ENCODE results near the gene UNC93B1.

The UNC93B1 gene

GRCh38 chr11:68003846-68004550, at the start of gene UNC93B1:
TSS of gene UNC93B1 (minus strand) at chr11:68004097. CDS start at chr11:68004043, 54 bp downstream.
- DNase-seq = peak; percentile 44 to 76 (median 64)

- no peak for DNase-seq
Measured at GRCh38 chr11:68053117-68053516, 49.2 kb upstream of the UNC93B1 start.

GRCh38 chr11:68052137-68052873, 48.4 kb upstream of the UNC93B1 start:
- no peak for DNase-seq

GRCh38 chr11:68051191-68052136, 47.6 kb upstream of the UNC93B1 start:
- no peak for DNase-seq

- no peak for DNase-seq
Measured at GRCh38 chr11:68050371-68050841, 46.5 kb upstream of the UNC93B1 start.

GRCh38 chr11:68049509-68050370, 45.8 kb upstream of the UNC93B1 start:
- DNase-seq = no peak

- no peak for DNase-seq
Measured at GRCh38 chr11:68048681-68049508, 45.0 kb upstream of the UNC93B1 start.

GRCh38 chr11:68047437-68048290, 43.8 kb upstream of the UNC93B1 start:
- DNase-seq = no peak

- DNase-seq = no peak
Measured at GRCh38 chr11:68044898-68045351, 41.0 kb upstream of the UNC93B1 start.

GRCh38 chr11:68044145-68044813, 40.4 kb upstream of the UNC93B1 start:
- DNase-seq = no peak

GRCh38 chr11:68043349-68044144, 39.6 kb upstream of the UNC93B1 start:
- DNase-seq = no peak

GRCh38 chr11:68043029-68043348, 39.1 kb upstream of the UNC93B1 start:
- DNase-seq = no peak

GRCh38 chr11:68042219-68043028, 38.5 kb upstream of the UNC93B1 start:
- DNase-seq = no peak

- DNase-seq = no peak
Measured at GRCh38 chr11:68041617-68042218, 37.8 kb upstream of the UNC93B1 start.

- no peak for DNase-seq
Measured at GRCh38 chr11:68040957-68041591, 37.2 kb upstream of the UNC93B1 start.

- DNase-seq = peak in 5 of 6 experiments; percentile 17 to 72 (median 48)
Measured at GRCh38 chr11:68040101-68040956, 36.4 kb upstream of the UNC93B1 start.

Measured in stimulated activated naive CD4-positive, alpha-beta T cell (primary cell).